GM12892 (cell line): Measurements from ENCODE around the gene SUPV3L1.

Experiments used
- DNase-seq: peaks from one replicate; pipeline ENCODE4 v3.0.0; 2011; ENCODE audit not compliant: insufficient read length
- FAIRE-seq: peaks from 2 replicates; lab custom pipeline; 2011; peaks lifted over from hg19 to GRCh38; lab: Jason Lieb, UNC
- POLR2A ChIP-seq: IDR thresholded peaks from 2 replicates; pipeline ENCODE4 v1.6.1; 2011; ENCODE audit warnings: low read depth, low read length, control low read depth
- POLR2AphosphoS5 ChIP-seq: IDR thresholded peaks from 2 replicates; pipeline ENCODE4 v1.6.1; 2011; ENCODE audit warnings: low read depth, low read length, control low read depth
- TAF1 ChIP-seq: IDR thresholded peaks from 2 replicates; pipeline ENCODE4 v1.6.1; 2011; ENCODE audit warnings: low read depth, mild to moderate bottlenecking, control low read depth, low read length, borderline replicate concordance

Gene SUPV3L1

DNA sequence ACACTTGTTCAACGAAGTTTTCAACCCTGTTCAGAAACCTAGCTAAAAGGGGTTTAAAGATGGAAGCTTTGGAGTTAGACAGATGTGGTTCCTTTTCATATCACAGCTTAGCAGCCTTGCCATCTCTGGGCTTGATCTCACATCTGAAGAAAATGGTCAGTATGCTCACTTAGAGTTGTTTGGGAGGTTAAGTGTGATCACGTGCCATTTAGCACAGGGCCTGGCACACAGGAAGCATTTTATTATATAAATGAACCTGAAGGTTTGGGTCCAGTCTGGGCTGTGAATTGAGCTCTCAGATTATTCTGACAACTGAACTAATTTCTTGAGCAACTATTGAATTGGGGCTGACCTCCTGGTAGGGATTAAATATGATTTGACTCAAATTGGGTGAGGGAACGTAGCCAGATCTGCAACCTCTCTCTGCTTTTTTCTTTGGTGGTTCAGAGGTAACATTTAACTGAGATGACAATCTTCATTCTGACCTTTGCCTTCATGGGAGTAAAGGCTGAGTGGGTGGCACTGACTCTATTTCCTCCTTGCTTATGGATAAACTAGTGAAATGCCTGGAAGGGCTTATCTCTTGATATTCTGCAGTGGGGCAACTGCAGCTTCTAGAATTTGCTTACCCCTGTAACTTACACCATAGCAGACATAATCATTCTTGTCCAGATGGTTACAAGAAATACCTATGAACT lies 29.9 kb downstream of the SUPV3L1 start:
- DNase-seq (no peak), FAIRE-seq (no peak)
- TF ChIP-seq POLR2A (no peak), TAF1 (no peak), POLR2AphosphoS5 (peak; percentile 24; the same call in 1 of the 2 replicates)

DNA sequence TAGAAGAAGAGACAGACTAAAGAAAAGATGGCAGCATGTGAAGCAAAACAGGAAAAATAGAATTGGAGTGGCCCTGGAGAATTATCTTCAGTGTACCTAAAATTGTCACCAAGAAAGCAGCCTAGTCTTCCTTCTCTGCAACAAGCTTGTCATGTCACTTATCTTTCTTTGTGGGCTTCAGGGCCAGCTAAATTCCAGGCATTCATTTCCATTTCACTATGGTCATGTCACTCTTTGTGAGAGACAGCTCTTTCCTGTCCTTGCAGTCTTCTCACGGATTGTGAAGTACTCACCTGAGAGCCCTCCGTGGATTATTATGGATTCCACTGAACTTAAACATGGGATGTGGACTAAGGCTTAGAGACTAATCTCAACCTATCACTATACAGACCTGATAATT lies 31.1 kb downstream of the SUPV3L1 start:
- no peak for FAIRE-seq
- TF ChIP-seq POLR2AphosphoS5 (no peak), POLR2A (no peak), TAF1 (no peak)
- DNase-seq: no peak

DNA sequence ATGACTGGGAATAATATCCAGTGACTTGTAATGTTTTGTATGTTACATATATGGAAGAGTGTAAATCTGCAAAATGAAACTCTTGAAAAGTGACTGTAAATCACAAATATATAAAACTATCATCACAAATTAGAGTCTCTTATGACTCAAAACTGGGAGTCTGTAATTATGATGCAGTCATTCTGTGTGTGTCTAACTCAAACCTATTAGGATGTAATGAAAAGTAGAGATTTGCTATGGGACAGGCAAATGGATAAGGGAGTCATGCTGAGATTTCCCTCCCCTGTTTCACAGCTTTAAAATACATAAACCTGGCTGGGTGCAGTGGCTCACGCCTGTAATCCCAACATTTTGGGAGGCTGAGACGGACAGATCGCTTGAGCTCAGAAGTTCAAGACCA lies 31.5 kb downstream of the SUPV3L1 start:
- DNase-seq: no peak
- no peak for FAIRE-seq
- TF ChIP-seq TAF1: no peak
- no peak for TF ChIP-seq POLR2A
- TF ChIP-seq POLR2AphosphoS5: no peak

DNA sequence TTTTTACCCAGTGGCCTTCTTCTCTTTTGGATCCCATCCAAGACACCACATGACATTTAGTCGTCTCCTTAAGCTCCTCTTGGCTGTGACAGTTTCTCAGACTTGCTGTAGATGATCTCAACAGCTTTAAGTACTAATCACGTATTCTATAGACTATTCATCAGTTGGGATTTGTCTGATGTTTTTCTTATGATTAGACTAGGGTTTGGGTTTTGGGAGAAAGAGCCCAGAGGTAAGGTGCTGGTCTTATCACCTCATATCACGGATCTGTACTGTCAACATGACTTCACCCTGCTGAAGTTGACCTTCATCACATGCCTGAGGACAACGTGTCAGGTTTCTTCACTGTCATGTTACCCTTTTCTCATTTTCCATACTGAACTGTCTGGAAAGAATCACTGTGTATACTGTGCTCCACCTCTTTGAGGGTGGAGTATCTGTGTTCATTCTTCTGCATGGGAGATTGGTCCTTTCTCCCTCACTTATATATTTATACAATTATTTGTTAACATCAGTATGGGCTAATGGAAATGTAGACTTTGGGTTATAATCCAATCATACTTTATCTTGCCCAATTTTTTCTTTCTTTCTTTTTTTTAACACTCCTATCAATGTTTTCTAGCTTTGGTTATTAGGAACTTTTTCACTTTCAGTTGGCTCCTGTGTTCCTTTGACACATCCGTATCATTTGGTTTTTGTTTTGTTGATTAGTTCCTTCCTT lies 33.7 kb downstream of the SUPV3L1 start:
- FAIRE-seq (no peak), DNase-seq (no peak)
- no peak for TF ChIP-seq POLR2AphosphoS5
- no peak for TF ChIP-seq TAF1
- TF ChIP-seq POLR2A: no peak

DNA sequence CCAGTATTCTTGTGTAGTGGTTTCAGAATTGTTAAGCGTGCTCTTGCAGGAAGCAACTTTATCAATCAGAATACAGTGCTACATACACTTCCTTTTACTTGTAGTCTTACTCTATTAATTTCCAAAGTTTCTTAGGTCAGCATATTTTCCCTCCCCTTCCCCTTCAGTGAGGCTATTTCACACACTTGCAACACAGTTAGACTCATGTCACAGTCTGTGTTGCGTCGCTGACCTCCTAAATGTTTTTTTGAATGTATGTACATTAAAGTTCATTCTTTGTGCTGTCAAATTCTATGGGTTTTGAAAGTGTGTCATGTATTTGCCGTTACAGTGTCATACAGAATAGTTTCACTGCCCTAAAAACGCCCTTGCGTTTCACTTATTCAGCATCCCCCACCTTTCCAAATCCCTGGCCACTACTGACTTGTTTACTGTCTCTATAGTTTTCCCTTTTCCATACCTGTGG lies 34.7 kb downstream of the SUPV3L1 start:
- FAIRE-seq (no peak), DNase-seq (no peak)
- TF ChIP-seq TAF1 (no peak), POLR2AphosphoS5 (no peak), POLR2A (no peak)

DNA sequence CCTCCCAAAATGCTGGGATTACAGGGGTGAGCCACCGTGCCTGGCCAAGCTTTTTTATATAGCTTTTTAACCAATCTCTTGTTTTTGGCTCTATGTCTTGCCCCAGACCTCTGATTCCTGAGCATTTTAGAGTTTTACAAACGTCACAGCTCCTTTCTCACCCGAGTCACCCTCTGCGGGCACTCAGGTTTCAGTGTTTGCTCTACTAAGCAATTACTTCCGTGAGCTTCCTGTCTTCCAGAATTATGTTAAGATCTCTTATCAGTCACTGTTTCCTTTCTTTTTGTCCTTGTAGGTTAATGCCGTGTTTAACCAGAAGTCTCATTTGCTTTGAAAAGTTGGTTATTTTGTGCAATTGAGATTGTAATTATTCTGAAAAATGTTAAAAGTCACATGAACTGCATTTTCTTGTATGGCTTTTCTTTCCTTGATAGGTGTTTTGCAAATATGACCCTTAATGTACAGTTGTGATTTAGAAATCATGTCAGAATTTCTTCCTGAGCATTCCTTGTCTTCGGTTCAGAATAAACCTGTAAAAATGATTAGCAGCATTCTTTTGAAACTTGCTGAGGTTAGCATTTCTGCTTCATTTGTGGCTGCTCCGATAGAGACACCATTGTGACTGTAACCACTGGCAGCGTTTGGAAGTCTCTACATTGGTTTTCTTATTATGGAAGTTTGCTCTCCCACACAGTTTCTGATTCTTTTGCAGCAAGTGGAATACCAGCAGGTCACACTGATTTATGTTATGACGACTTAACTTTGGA lies 35.6 kb downstream of the SUPV3L1 start:
- TF ChIP-seq POLR2A: no peak
- no peak for TF ChIP-seq TAF1
- no peak for TF ChIP-seq POLR2AphosphoS5
- FAIRE-seq: no peak

DNA sequence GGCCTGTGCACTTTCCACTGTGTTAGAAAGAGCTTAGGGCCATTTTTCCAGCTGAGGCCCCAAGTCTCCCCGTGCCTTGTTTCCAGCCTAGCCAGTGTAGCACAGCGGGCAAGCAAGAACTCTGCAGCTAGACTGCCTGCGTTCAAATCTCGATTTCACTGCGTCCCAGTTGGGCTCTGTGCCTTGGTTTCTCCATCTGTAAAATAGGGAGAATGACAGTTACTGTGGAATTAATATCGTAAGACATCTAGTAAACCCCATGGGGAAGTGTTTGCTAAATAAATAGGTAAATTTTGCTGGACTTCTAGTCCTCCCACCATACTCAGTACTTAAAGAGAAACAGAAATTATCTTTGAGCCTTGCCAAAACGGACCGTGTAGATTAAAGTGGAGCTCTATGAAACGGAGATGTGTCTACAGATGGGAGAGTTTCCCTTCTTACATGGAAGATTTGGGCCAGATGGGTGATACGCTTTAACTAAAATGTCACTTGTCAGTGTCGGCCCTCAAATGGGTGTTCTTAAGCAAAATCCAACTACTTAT lies 36.6 kb downstream of the SUPV3L1 start:
- TF ChIP-seq POLR2AphosphoS5 (no peak), TAF1 (no peak), POLR2A (no peak)
- DNase-seq (no peak), FAIRE-seq (no peak)

More for the DNA sequence above, 35.6 kb downstream of the SUPV3L1 start:
- no peak for DNase-seq

DNA sequence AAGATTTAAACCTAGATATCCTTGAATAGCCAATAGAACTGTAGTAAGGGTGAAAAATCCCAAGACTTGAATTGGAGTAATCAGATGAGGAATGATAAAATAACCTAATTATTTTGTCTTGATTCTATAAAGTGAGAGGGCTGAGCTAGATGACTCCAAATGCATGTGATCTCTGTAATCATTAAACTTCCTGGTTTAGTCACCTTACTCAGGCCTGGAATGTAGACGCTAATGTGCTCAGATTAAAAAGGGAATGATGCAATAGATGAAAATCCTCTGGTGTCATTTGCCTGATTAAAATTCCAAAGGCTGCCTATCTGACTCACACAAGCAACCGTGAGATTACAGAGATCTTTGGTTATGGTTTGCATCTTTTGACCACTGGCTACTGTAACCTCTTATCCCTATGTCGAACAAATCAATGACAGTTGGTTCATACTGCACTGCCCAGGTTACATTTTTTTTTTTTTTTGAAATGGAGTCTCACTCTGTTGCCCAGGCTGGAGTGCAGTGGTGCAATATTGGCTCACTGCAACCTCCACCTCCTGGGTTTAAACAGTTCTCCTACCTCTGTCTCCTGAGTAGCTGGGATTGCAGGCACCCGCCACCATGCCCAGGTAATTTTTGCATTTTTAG lies 37.2 kb downstream of the SUPV3L1 start:
- no peak for FAIRE-seq
- DNase-seq: no peak
- TF ChIP-seq POLR2AphosphoS5: no peak

DNA sequence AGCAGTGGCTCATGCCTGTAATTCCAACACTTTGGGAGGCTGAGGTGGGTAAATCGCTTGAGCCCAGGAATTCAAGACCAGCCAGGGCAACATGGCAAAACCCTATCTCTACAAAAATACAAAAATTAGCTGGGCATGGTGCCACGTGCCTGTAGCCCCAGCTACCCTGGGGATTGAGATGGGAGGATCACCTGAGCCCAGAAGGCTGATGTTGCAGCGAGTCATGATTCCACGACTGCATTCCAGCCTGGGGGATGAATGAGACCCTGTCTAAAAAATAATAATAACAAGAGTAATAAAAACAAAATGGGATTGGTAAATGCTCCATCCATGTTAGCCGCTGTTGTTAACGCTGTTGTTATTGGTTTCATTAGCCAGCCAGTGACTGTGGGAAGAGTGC lies 38.8 kb downstream of the SUPV3L1 start:
- no peak for DNase-seq
- FAIRE-seq: no peak
- TF ChIP-seq POLR2AphosphoS5 (no peak), TAF1 (no peak), POLR2A (no peak)

DNA sequence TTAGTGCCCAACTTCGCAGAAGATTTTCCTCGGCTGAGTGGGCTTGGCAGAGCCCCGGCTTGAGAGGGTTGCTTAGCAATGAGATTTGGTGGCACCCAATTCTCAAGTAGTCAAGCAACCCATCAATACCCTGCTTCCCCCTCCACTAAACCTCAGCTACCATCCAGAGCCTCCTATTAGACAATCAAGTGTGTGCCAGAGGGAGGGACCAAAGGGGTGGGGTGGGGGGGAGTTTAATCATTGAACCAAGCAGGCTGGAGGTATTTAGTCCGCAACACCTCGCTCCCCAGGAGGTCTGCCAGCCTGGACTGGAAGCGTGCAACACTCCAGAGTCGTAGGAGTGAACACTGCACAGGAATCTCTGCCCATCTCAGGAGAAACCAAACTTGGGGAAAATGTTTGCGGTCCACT lies 40.0 kb downstream of the SUPV3L1 start, which contains the start of gene HKDC1:
TSS of gene HKDC1 (plus strand) at position 292 of the 411 bp plus-strand sequence. CDS start at position 396, 104 bp downstream.
- FAIRE-seq (no peak), DNase-seq (no peak)
- TF ChIP-seq POLR2A (no peak), POLR2AphosphoS5 (no peak), TAF1 (no peak)

DNA sequence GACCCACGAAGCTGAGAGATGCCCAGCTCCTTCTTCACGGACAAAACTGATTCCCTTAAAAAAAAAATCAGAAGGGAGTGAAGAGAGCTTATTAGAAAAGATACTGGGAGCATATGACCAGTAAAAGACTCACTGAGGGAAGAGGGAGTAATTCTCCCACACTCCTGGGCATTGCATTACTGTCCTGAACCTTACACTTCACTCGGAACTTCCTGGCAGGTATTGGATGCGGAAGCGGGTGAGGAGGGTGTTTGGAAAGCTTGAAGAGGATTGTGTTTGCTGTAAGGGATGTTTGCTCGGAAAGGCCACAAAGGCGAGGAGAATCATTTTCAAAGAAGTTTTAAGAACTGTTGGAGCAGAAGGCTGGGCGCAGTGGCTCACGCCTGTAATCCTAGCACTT lies 40.5 kb downstream of the SUPV3L1 start:
- DNase-seq: no peak
- FAIRE-seq: no peak
- no peak for TF ChIP-seq TAF1
- no peak for TF ChIP-seq POLR2A
- TF ChIP-seq POLR2AphosphoS5: no peak
